GM23248 (cell line): ENCODE results near the gene OVCH1.

Experiments used
- EZH2 ChIP-seq: fragments of 200-600 bp; sonication (generic); IDR thresholded peaks from 2 replicates; pipeline ENCODE4 v1.6.1; 2018; ENCODE audit warnings: antibody characterized with exemption, mild to moderate bottlenecking; ENCODE audit not compliant: insufficient read depth, poor library complexity, severe bottlenecking
- EZH2phosphoT487 ChIP-seq: fragments of 200-600 bp; sonication (generic); IDR thresholded peaks from 2 replicates; pipeline ENCODE4 v1.6.1; 2018; ENCODE audit warnings: antibody characterized with exemption, moderate library complexity, mild to moderate bottlenecking, low read depth; ENCODE audit not compliant: insufficient read depth

- TF ChIP-seq EZH2 (no peak), EZH2phosphoT487 (no peak)
These were observed 7.6 kb upstream of the OVCH1 start for GRCh38 chr12:29505122-29505521.
